ENCODE measurements around the gene HEMK1.

HEMK1 gene

DNA sequence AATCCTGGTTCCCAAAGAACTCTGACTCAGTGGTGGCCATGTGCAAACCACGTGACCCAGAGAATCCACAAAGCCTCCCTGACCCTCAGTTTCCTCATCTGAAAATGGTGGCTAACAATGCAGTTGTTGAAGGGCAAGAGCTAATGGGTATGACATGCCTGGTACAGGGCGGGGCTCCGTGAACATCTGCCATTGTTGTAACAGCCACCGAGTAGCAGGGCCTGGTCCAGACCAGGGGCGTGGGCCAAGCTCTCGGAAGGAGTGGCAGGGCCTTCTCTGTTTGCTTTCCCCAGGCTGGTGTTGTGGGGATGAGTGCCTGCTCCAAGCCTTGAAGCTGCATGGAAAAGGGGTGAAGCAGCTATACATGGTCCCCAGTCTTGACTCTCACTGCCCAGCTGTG, 61.1 kb downstream of the HEMK1 start:
- H3K36me3 ChIP-seq (ENCODE audit: control insufficient read depth in 4 of 4, insufficient read depth in 4 of 4, low read length in 3 of 4), result peaks cover 3 to 66% (median 9%) of the 10 kb centered on the region in 4 experiments
- ChIA-PET CTCF (interaction anchor here (1.3 to 40.1 kb wide), 9 partner anchors 7 to 738 kb away, joined by 3 to 799 read pairs (median 9); partner anchors contain the start of genes C3orf18, CISH, HEMK1 and MAPKAPK3), POLR2A (no interaction called here)

DNA sequence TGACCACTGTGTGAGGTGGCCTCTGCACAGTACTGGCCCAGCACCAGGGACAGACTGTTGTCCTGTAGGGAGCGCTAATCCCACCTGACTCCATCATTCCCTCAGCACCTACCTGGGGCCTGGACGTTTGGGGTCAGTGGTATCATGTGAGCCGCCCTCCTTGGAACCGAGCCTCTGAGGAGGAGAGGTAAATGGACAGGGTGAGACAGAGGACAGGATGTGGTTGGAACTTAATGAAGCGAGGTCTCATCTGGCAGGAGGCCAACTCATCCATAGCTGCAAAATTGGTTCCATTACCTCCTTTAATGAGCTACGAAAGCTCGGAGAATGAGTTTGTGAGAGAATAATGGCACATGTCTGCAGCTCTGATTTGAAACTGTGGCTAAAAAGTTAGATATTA, 61.6 kb downstream of the HEMK1 start:
- POLR2A ChIA-PET, result no interaction called here
- WGBS (ENCODE audit: insufficient coverage), result 30% methylated on average over 2 of the region's 7 CpGs
- peak overlapping the region in 1 of 2 experiments; percentile 69 for H3K27ac ChIP-seq (ENCODE audit: insufficient read depth in 1 of 2, low read depth in 1 of 2, low read length in 2 of 2, poor library complexity in 1 of 2, severe bottlenecking in 2 of 2)
- H3K9me3 ChIP-seq (ENCODE audit: control extremely low read depth in 1 of 5, control insufficient read depth in 4 of 5, insufficient read depth in 2 of 5, low read depth in 1 of 5, low read length in 4 of 5), result no peaks in the 10 kb centered on the region
- H3K4me3 ChIP-seq (ENCODE audit: control insufficient read depth in 1 of 7, extremely low read depth in 1 of 7, insufficient read depth in 4 of 7, low read depth in 2 of 7, low read length in 6 of 7), result peak overlapping the region in 1 of 7 experiments; percentile 30
- DNase-seq, result no peak
- H3K27me3 ChIP-seq (replicated peaks in 2 of 5; ENCODE audit: control insufficient read depth in 4 of 5, insufficient read depth in 5 of 5, low read length in 4 of 5), result no peaks in the 10 kb centered on the region
- CTCF ChIA-PET, result interaction anchor here (1.2 to 40.1 kb wide), 12 partner anchors 7 to 759 kb away, joined by 3 to 799 read pairs (median 6); partner anchors contain the start of genes C3orf18, CISH, HEMK1 and MAPKAPK3
- peaks cover 3 to 61% (median 9%) of the 10 kb centered on the region in 4 experiments for H3K36me3 ChIP-seq (ENCODE audit: control insufficient read depth in 4 of 4, insufficient read depth in 4 of 4, low read length in 3 of 4)
- H3K4me1 ChIP-seq (ENCODE audit: control extremely low read depth in 1 of 4, control insufficient read depth in 4 of 4, insufficient read depth in 4 of 4, low read length in 3 of 4), result peaks cover 12 to 95% (median 91%) of the 10 kb centered on the region in 4 experiments

More for the DNA sequence above, 61.1 kb downstream of the HEMK1 start:
- Histone ChIP-seq H3K27ac (ENCODE audit: insufficient read depth in 1 of 2, low read depth in 1 of 2, low read length in 2 of 2, poor library complexity in 1 of 2, severe bottlenecking in 2 of 2) (peak overlapping the region; percentile 9 to 69), H3K4me1 (ENCODE audit: control extremely low read depth in 1 of 4, control insufficient read depth in 4 of 4, insufficient read depth in 4 of 4, low read length in 3 of 4) (peaks cover 12 to 97% (median 93%) of the 10 kb centered on the region in 4 experiments), H3K9me3 (ENCODE audit: control extremely low read depth in 1 of 5, control insufficient read depth in 4 of 5, insufficient read depth in 2 of 5, low read depth in 1 of 5, low read length in 4 of 5) (no peaks in the 10 kb centered on the region), H3K27me3 (replicated peaks in 2 of 5; ENCODE audit: control insufficient read depth in 4 of 5, insufficient read depth in 5 of 5, low read length in 4 of 5) (no peaks in the 10 kb centered on the region), H3K4me3 (ENCODE audit: control insufficient read depth in 1 of 7, extremely low read depth in 1 of 7, insufficient read depth in 4 of 7, low read depth in 2 of 7, low read length in 6 of 7) (peak overlapping the region in 1 of 7 experiments; percentile 30)
- DNase-seq, result no peak
- WGBS (ENCODE audit: insufficient coverage), result 100% methylated on average over 6 of the region's 6 CpGs

DNA sequence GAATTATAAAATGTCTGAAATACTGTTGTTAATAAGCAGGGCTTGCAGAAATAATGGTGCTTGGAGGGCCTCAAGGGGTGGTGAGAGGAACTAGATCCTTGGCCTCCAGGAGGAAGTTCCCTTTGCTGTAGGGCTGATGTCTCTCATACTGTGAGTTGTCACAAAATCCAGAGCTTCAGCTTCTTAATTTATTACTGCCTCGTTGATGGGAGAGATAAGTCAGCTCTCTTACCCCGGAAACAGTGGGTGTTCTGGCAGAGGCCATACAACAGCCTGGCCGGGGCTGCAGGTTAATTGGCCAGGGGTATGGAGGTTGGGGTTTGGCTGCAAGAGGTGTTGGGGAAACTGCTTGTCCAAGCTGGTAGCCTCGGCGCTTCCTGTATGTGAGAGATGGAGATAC, 63.1 kb downstream of the HEMK1 start:
- peak; percentile 42 to 87 (median 80) for DNase-seq
- Histone ChIP-seq H3K4me1 (ENCODE audit: control extremely low read depth in 1 of 4, control insufficient read depth in 4 of 4, insufficient read depth in 4 of 4, low read length in 3 of 4) (peaks cover 12 to 94% (median 90%) of the 10 kb centered on the region in 4 experiments), H3K4me3 (ENCODE audit: control insufficient read depth in 1 of 7, extremely low read depth in 1 of 7, insufficient read depth in 4 of 7, low read depth in 2 of 7, low read length in 6 of 7) (peak overlapping the region in 3 of 7 experiments; percentile 26 to 41 (median 41)), H3K36me3 (ENCODE audit: control insufficient read depth in 4 of 4, insufficient read depth in 4 of 4, low read length in 3 of 4) (peaks cover 3 to 57% (median 8%) of the 10 kb centered on the region in 4 experiments), H3K27me3 (replicated peaks in 2 of 5; ENCODE audit: control insufficient read depth in 4 of 5, insufficient read depth in 5 of 5, low read length in 4 of 5) (no peaks in the 10 kb centered on the region), H3K9me3 (ENCODE audit: control extremely low read depth in 1 of 5, control insufficient read depth in 4 of 5, insufficient read depth in 2 of 5, low read depth in 1 of 5, low read length in 4 of 5) (no peaks in the 10 kb centered on the region), H3K27ac (ENCODE audit: insufficient read depth in 1 of 2, low read depth in 1 of 2, low read length in 2 of 2, poor library complexity in 1 of 2, severe bottlenecking in 2 of 2) (peak overlapping the region in 1 of 2 experiments; percentile 69)
- CTCF ChIA-PET, result interaction anchor here (1.1 to 40.1 kb wide), 11 partner anchors 9 to 757 kb away, joined by 3 to 799 read pairs (median 6); partner anchors contain the start of genes C3orf18, CISH, HEMK1 and MAPKAPK3
- POLR2A ChIA-PET, result interaction anchor here (0.8 to 1.0 kb wide), 2 partner anchors 8 to 751 kb away, joined by 3 to 4 read pairs; no protein-coding TSS in a partner anchor
- WGBS (ENCODE audit: insufficient coverage), result 0% methylated on average over 4 of the region's 5 CpGs

DNA sequence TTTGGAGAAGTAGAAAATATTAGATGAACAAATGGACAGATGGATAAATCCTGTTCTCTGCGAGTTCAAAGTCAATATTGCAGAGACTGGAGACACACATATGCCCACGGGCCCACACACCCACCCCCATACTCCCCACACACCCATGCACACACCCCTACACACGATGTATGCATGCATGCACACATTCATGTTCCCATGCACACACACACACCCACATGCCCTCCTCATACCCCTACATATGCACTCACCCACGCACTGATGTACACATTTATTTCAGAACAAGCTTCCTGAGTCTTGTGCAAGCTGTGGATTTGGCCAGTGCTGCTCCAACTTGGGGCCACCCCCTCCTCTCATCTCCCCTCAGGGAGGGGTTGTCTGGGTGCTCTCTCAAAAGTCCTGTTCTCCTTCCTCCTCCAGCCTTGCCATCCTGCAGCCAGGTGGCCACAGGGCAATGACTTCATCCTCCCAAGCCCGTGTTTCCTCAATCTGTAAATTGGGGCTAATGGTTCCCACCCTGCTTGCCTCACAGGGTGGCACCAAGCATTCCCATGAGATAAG, 64.0 kb downstream of the HEMK1 start:
- ChIA-PET CTCF (interaction anchor here (1.1 to 40.1 kb wide), 11 partner anchors 10 to 798 kb away, joined by 3 to 799 read pairs (median 6); partner anchors contain the start of genes C3orf18, CISH, HEMK1 and MAPKAPK3), POLR2A (interaction anchor here (1.0 kb wide), 1 partner anchor 750 kb away, joined by 4 read pairs; no protein-coding TSS in a partner anchor)
- WGBS (ENCODE audit: insufficient coverage), result 56% methylated on average over 5 of the region's 5 CpGs
- Histone ChIP-seq H3K27ac (ENCODE audit: insufficient read depth in 1 of 2, low read depth in 1 of 2, low read length in 2 of 2, poor library complexity in 1 of 2, severe bottlenecking in 2 of 2) (peak overlapping the region in 1 of 2 experiments; percentile 69), H3K4me3 (ENCODE audit: control insufficient read depth in 1 of 7, extremely low read depth in 1 of 7, insufficient read depth in 4 of 7, low read depth in 2 of 7, low read length in 6 of 7) (peak overlapping the region in 2 of 7 experiments; percentile 41), H3K4me1 (ENCODE audit: control extremely low read depth in 1 of 4, control insufficient read depth in 4 of 4, insufficient read depth in 4 of 4, low read length in 3 of 4) (peaks cover 12 to 94% (median 89%) of the 10 kb centered on the region in 4 experiments), H3K27me3 (replicated peaks in 2 of 5; ENCODE audit: control insufficient read depth in 4 of 5, insufficient read depth in 5 of 5, low read length in 4 of 5) (no peaks in the 10 kb centered on the region), H3K9me3 (ENCODE audit: control extremely low read depth in 1 of 5, control insufficient read depth in 4 of 5, insufficient read depth in 2 of 5, low read depth in 1 of 5, low read length in 4 of 5) (no peaks in the 10 kb centered on the region), H3K36me3 (ENCODE audit: control insufficient read depth in 4 of 4, insufficient read depth in 4 of 4, low read length in 3 of 4) (peaks cover 3 to 55% (median 6%) of the 10 kb centered on the region in 4 experiments)
- DNase-seq, result no peak

DNA sequence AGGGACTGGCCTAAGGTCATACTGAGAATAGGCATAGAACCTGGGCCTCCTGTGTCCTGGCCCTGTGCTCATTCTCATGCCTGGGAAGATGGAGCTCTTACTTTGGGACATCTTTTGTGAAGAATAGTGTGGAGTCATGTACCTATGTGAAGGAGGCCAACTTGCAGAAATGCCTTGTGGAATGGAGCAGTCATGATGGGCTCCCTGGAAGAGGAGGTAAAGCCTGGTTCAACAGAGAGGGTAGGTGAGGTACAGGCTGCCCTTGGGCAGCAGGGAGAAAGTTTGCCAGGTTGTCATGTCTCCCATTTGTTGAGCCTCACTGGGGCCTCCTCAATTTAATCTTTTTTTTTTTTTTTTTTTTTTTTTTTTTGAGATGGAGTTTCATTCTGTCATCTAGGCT, 65.7 kb downstream of the HEMK1 start:
- H3K4me1 ChIP-seq (ENCODE audit: control extremely low read depth in 1 of 4, control insufficient read depth in 4 of 4, insufficient read depth in 4 of 4, low read length in 3 of 4), result peaks cover 12 to 83% (median 72%) of the 10 kb centered on the region in 4 experiments
- POLR2A ChIA-PET, result interaction anchor here (0.6 kb wide), 1 partner anchor 22 kb away, joined by 4 read pairs; no protein-coding TSS in a partner anchor

DNA sequence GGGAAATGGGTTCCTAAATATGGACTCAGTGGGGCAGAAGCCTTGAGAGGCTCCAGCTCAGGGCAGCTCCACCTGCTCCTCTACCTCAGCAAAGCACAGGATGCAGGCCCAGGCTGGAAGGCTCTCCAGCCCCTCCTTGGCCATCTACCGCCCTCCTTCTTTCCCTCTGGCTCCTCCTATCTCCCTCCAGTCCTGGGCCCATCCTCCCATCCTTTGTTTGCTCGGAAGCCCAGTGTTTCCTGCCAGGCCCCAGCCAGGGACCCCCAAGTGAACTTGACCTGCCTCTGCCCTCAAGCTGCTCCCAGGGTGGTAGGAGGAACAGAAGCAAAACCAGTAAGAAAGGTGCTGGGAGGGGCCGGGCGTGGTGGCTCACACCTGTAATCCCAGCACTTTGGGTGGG, 67.7 kb downstream of the HEMK1 start:
- Histone ChIP-seq H3K4me1 (ENCODE audit: control extremely low read depth in 1 of 4, control insufficient read depth in 4 of 4, insufficient read depth in 4 of 4, low read length in 3 of 4) (peaks cover 2 to 63% (median 53%) of the 10 kb centered on the region in 4 experiments), H3K36me3 (ENCODE audit: control insufficient read depth in 4 of 4, insufficient read depth in 4 of 4, low read length in 3 of 4) (peaks cover 18 to 60% (median 34%) of the 10 kb centered on the region in 4 experiments), H3K27me3 (replicated peaks in 2 of 5; ENCODE audit: control insufficient read depth in 4 of 5, insufficient read depth in 5 of 5, low read length in 4 of 5) (no peaks in the 10 kb centered on the region), H3K4me3 (ENCODE audit: control insufficient read depth in 1 of 7, extremely low read depth in 1 of 7, insufficient read depth in 4 of 7, low read depth in 2 of 7, low read length in 6 of 7) (peak overlapping the region in 1 of 7 experiments; percentile 0), H3K27ac (ENCODE audit: insufficient read depth in 1 of 2, low read depth in 1 of 2, low read length in 2 of 2, poor library complexity in 1 of 2, severe bottlenecking in 2 of 2) (peak overlapping the region in 1 of 2 experiments; percentile 50), H3K9me3 (ENCODE audit: control extremely low read depth in 1 of 5, control insufficient read depth in 4 of 5, insufficient read depth in 2 of 5, low read depth in 1 of 5, low read length in 4 of 5) (no peaks in the 10 kb centered on the region)
- ChIA-PET POLR2A (no interaction called here), CTCF (interaction anchor here (1.1 to 3.1 kb wide), 6 partner anchors 9 to 22 kb away, joined by 3 to 9 read pairs (median 4); partner anchors contain the start of gene MAPKAPK3)
- no peak for DNase-seq
- 85% methylated on average over 4 of the region's 4 CpGs for WGBS (ENCODE audit: insufficient coverage)

More for the DNA sequence above, 65.7 kb downstream of the HEMK1 start:
- H3K27me3 ChIP-seq (replicated peaks in 2 of 5; ENCODE audit: control insufficient read depth in 4 of 5, insufficient read depth in 5 of 5, low read length in 4 of 5), result no peaks in the 10 kb centered on the region
- H3K9me3 ChIP-seq (ENCODE audit: control extremely low read depth in 1 of 5, control insufficient read depth in 4 of 5, insufficient read depth in 2 of 5, low read depth in 1 of 5, low read length in 4 of 5), result no peaks in the 10 kb centered on the region
- no peak for DNase-seq
- CTCF ChIA-PET, result interaction anchor here (1.1 to 40.1 kb wide), 7 partner anchors 9 to 64 kb away, joined by 3 to 799 read pairs (median 8); partner anchors contain the start of genes C3orf18, CISH, HEMK1 and MAPKAPK3
- no peak overlapping the region for H3K27ac ChIP-seq (ENCODE audit: insufficient read depth in 1 of 2, low read depth in 1 of 2, low read length in 2 of 2, poor library complexity in 1 of 2, severe bottlenecking in 2 of 2)
- H3K4me3 ChIP-seq (ENCODE audit: control insufficient read depth in 1 of 7, extremely low read depth in 1 of 7, insufficient read depth in 4 of 7, low read depth in 2 of 7, low read length in 6 of 7), result no peak overlapping the region
- peaks cover 3 to 54% (median 17%) of the 10 kb centered on the region in 4 experiments for H3K36me3 ChIP-seq (ENCODE audit: control insufficient read depth in 4 of 4, insufficient read depth in 4 of 4, low read length in 3 of 4)

Measured in common myeloid progenitor, CD34-positive (primary cell).